HUES48 (cell line): ENCODE results near the gene TNRC6C.

ENCODE experiments used
- H3K27ac ChIP-seq: one replicate; pipeline ENCODE4 v1.7.0; 2013; ENCODE audit warnings: low read depth, low read length, inconsistent platforms
- H3K27me3 ChIP-seq: 2 replicates; pipeline ENCODE4 v1.6.1; 2013; ENCODE audit warnings: mild to moderate bottlenecking, low read length; ENCODE audit not compliant: control insufficient read depth, insufficient read depth
- H3K36me3 ChIP-seq: 2 replicates; pipeline ENCODE4 v1.6.1; 2013; ENCODE audit warnings: low read length; ENCODE audit not compliant: control insufficient read depth, insufficient read depth
- H3K4me1 ChIP-seq: 2 replicates; pipeline ENCODE4 v1.6.1; 2013; ENCODE audit warnings: mild to moderate bottlenecking, low read length; ENCODE audit not compliant: control insufficient read depth, insufficient read depth
- H3K4me3 ChIP-seq: 2 replicates; pipeline ENCODE4 v1.5.1; 2013; ENCODE audit warnings: mild to moderate bottlenecking, low read depth, low read length
- H3K9ac ChIP-seq: 2 replicates; pipeline ENCODE4 v1.6.1; 2013; ENCODE audit warnings: mild to moderate bottlenecking, low read depth, low read length, moderate library complexity
- H3K9me3 ChIP-seq: 2 replicates; pipeline ENCODE4 v1.6.1; 2013; ENCODE audit warnings: low read length; ENCODE audit not compliant: control insufficient read depth, insufficient read depth

TNRC6C gene

GRCh38 chr17:77923776-77924513 lies 34.6 kb upstream of the TNRC6C start:
- Histone ChIP-seq H3K9ac (no peak overlapping the region), H3K4me3 (no peak overlapping the region), H3K27me3 (0 out of 2 replicates have a peak, but pooled peaks cover 9% of the 10 kb centered on the region)

GRCh38 chr17:77924757-77925336 lies 33.7 kb upstream of the TNRC6C start:
- no peaks in the 10 kb centered on the region for H3K9me3 ChIP-seq
- H3K27ac ChIP-seq: peak overlapping the region; percentile 43
- peaks cover 45% of the 10 kb centered on the region for H3K4me1 ChIP-seq
- 0 out of 2 replicates have a peak, but pooled peaks cover 9% of the 10 kb centered on the region for H3K27me3 ChIP-seq
- 0 out of 2 replicates have a peak overlapping the region, but pooled peaks have one; percentile 3 for H3K4me3 ChIP-seq
- H3K9ac ChIP-seq: no peak overlapping the region
- no peaks in the 10 kb centered on the region for H3K36me3 ChIP-seq

More at GRCh38 chr17:77923776-77924513, 34.6 kb upstream of the TNRC6C start:
- Histone ChIP-seq H3K4me1 (peaks cover 40% of the 10 kb centered on the region), H3K36me3 (no peaks in the 10 kb centered on the region), H3K27ac (peak overlapping the region; percentile 17), H3K9me3 (no peaks in the 10 kb centered on the region)

GRCh38 chr17:77925831-77926543 lies 32.5 kb upstream of the TNRC6C start:
- Histone ChIP-seq H3K4me3 (no peak overlapping the region), H3K27me3 (peaks cover 12% of the 10 kb centered on the region; the same call in 1 of the 2 replicates), H3K9ac (no peak overlapping the region), H3K27ac (no peak overlapping the region), H3K4me1 (peaks cover 48% of the 10 kb centered on the region), H3K9me3 (no peaks in the 10 kb centered on the region), H3K36me3 (no peaks in the 10 kb centered on the region)

- Histone ChIP-seq H3K27ac (no peak overlapping the region), H3K9ac (no peak overlapping the region), H3K9me3 (no peaks in the 10 kb centered on the region), H3K27me3 (peaks cover 14% of the 10 kb centered on the region; the same call in 1 of the 2 replicates), H3K4me1 (peaks cover 55% of the 10 kb centered on the region), H3K4me3 (no peak overlapping the region), H3K36me3 (no peaks in the 10 kb centered on the region)
Measured at GRCh38 chr17:77926981-77927380, 31.5 kb upstream of the TNRC6C start.

- peaks cover 53% of the 10 kb centered on the region for H3K4me1 ChIP-seq
- H3K27me3 ChIP-seq: peaks cover 14% of the 10 kb centered on the region; the same call in 1 of the 2 replicates
- no peaks in the 10 kb centered on the region for H3K36me3 ChIP-seq
- no peak overlapping the region for H3K27ac ChIP-seq
- no peak overlapping the region for H3K4me3 ChIP-seq
- H3K9ac ChIP-seq: no peak overlapping the region
- H3K9me3 ChIP-seq: no peaks in the 10 kb centered on the region
Measured at GRCh38 chr17:77927777-77928518, 30.6 kb upstream of the TNRC6C start.

GRCh38 chr17:77928519-77929179 lies 29.9 kb upstream of the TNRC6C start:
- no peaks in the 10 kb centered on the region for H3K9me3 ChIP-seq
- peaks cover 14% of the 10 kb centered on the region; the same call in 1 of the 2 replicates for H3K27me3 ChIP-seq
- H3K9ac ChIP-seq: no peak overlapping the region
- peaks cover 46% of the 10 kb centered on the region for H3K4me1 ChIP-seq
- H3K36me3 ChIP-seq: no peaks in the 10 kb centered on the region
- H3K27ac ChIP-seq: peak overlapping the region; percentile 11
- H3K4me3 ChIP-seq: no peak overlapping the region

- no peaks in the 10 kb centered on the region for H3K9me3 ChIP-seq
- H3K9ac ChIP-seq: no peak overlapping the region
- H3K36me3 ChIP-seq: no peaks in the 10 kb centered on the region
- no peak overlapping the region for H3K4me3 ChIP-seq
- peak overlapping the region; percentile 11 for H3K27ac ChIP-seq
- peaks cover 14% of the 10 kb centered on the region; the same call in 1 of the 2 replicates for H3K27me3 ChIP-seq
- peaks cover 44% of the 10 kb centered on the region for H3K4me1 ChIP-seq
Measured at GRCh38 chr17:77929180-77929564, 29.3 kb upstream of the TNRC6C start.

GRCh38 chr17:77929871-77930436 lies 28.5 kb upstream of the TNRC6C start:
- Histone ChIP-seq H3K4me1 (peaks cover 42% of the 10 kb centered on the region), H3K9me3 (no peaks in the 10 kb centered on the region), H3K9ac (no peak overlapping the region), H3K4me3 (no peak overlapping the region), H3K27me3 (peaks cover 14% of the 10 kb centered on the region; the same call in 1 of the 2 replicates), H3K27ac (no peak overlapping the region), H3K36me3 (no peaks in the 10 kb centered on the region)

- H3K27ac ChIP-seq: no peak overlapping the region
- no peaks in the 10 kb centered on the region for H3K36me3 ChIP-seq
- H3K9ac ChIP-seq: no peak overlapping the region
- no peak overlapping the region for H3K4me3 ChIP-seq
- H3K4me1 ChIP-seq: peaks cover 43% of the 10 kb centered on the region
- H3K9me3 ChIP-seq: no peaks in the 10 kb centered on the region
- peaks cover 11% of the 10 kb centered on the region; the same call in 1 of the 2 replicates for H3K27me3 ChIP-seq
Measured at GRCh38 chr17:77930780-77931768, 27.4 kb upstream of the TNRC6C start.
